Fibroblast of mammary gland (primary cell): ENCODE data around the gene HS2ST1.

Experiments
- DNase-seq: peaks from one replicate; pipeline ENCODE4 v3.0.0-alpha.2; 2010; ENCODE audit warnings: low read depth
- H3K4me3 ChIP-seq: 2 replicates; pipeline ENCODE4 v1.5.1; 2011; ENCODE audit warnings: low read depth, mild to moderate bottlenecking, low read length, moderate library complexity; ENCODE audit not compliant: control insufficient read depth
- CTCF ChIP-seq: conservative IDR thresholded peaks from 2 replicates; pipeline ENCODE4 v1.5.1; 2011; ENCODE audit warnings: low read depth, low read length, inconsistent platforms; ENCODE audit not compliant: control insufficient read depth, insufficient read depth

HS2ST1 gene

DNA sequence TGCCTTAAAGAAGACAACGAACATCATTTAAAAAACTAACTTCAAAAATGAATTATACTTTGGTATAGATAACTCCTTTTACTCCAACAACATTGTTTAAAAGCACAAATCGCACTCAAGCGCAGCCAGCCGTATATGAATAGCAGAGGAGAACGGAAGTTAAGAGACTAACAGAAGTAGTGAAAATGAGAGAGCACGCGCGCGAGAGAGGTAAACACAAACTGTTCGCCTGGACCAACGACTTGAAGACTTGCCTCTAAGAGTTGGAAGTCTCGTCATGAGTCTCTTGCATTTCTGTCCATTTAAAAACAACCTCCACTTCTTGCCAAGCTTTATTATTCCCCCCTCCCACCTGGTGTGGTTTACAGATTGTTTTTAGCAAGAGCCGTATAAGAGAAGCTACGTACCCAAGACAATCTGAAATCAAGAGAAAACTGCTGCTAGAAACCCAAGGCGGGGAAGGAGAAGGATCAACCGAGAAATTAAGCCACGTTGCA, 988 bp upstream of the HS2ST1 start:
- H3K4me3 ChIP-seq, result peak overlapping the region; percentile 99
- TF ChIP-seq CTCF, result no peak
- peak; percentile 49 for DNase-seq

DNA sequence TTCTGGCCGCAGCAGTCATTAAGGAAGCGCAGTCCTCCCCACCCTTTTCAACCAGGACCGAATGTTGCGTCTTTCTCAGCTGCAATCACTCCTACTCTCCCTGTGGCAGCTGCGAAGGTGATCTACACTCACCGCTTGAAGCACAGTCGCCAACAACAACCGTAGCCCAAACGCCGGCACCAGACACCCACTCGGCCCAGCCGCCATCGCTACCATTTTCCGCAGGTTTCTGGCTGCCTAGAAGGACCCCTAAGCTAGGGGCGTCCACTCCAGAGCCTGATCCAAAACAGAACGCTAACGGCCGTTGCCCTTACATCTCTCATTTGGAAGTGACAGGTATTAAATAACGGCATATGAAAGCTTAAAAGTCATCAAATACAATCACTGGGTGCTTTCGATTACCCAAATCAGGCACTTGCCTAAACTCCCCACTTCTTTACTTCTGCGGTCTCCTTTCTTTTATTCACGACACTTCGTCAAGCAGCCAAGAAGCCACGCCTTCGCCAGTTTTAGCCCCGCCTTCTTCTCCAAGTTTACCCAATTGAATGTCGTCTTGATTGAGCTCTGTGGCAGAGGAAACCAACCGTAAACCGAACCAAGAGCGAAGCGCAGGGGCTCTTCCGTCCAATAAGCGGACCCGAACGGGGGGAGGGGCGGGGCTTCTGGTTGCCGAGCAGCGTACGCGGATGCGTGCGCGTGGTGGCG, 387 bp upstream of the HS2ST1 start, which contains the start of gene SELENOF:
Gene SELENOF (minus strand): TSS at position 231 of the 705 bp plus-strand sequence. CDS start 15 bp downstream, at position 216.
- peak within 1 kb of the TSS; percentile 99 for H3K4me3 ChIP-seq
- DNase-seq, result peak; percentile 100
- no peak for TF ChIP-seq CTCF

DNA sequence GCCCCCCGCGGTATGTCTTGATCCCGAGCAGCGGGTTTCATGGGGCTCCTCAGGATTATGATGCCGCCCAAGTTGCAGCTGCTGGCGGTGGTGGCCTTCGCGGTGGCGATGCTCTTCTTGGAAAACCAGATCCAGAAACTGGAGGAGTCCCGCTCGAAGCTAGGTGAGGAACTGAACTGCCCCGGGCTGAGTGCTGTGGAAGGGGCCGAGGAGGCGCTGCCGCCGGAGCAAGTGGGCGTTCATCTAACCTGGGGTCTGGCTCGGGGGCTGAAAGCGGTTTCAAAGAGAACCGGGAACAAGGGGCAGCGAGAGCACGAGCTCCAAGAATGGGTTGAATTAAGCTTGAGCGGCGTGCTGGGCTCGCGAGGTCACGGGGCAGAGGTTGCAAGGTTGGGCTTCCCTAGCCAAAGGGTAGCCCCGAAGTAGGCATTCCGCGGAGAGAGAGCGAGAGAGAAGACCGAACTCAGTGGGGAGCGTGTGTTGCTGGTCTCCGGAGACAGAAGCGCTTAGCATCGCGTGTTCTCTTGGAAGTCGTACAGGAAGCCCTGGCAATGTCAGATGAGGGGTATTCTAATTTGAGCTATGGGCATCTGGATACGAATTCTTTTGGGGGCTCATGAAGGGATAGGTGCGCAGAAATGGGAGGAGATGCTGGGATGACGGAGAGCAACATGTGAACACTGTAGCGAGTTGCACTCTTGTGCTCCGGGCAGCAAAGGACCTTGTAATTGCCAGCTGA, 732 bp downstream of the HS2ST1 start:
- peak overlapping the region; percentile 93 for H3K4me3 ChIP-seq
- DNase-seq, result peak; percentile 53
- no peak for TF ChIP-seq CTCF

- H3K4me3 ChIP-seq, result peak overlapping the region; percentile 93
- TF ChIP-seq CTCF, result no peak
- no peak for DNase-seq
Observed at GRCh38 chr1:86915737-86916235, 1.4 kb downstream of the HS2ST1 start.

GRCh38 chr1:86916752-86917151, 2.3 kb downstream of the HS2ST1 start:
- TF ChIP-seq CTCF, result no peak
- DNase-seq, result no peak
- H3K4me3 ChIP-seq, result peak overlapping the region; percentile 93

DNA sequence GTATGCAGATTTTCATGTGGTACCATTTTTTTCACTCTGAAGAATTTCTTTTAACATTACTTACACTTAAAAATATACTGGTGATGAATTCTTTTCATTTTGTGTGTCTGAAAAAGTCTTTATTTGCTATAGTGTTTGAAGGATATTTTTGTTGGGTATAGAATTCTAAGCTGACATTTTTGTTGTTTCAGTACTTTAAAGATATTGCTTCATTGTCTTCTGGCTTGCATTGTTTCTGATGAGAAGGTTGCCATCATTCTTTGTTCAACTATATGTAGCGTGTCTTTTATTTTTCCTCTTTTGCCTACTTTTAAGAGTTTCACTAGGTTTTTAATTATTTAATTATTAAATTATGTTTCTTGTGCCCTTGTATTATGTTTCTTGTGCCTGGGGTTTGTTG, 8.0 kb downstream of the HS2ST1 start:
- no peak overlapping the region for H3K4me3 ChIP-seq
- no peak for DNase-seq
- no peak for TF ChIP-seq CTCF
